Neural crest cell (in vitro differentiated cells): ENCODE data around the gene KREMEN2. TPM values are rescaled to one million over a fixed set of nuclear protein-coding genes. Genes with fewer than 3 reads are reported as not detected.

Experiments used
- DNase-seq: peaks from one replicate; pipeline ENCODE4 v3.0.0; 2021; ENCODE audit warnings: low read depth, mixed read lengths, low spot score
- H3K27ac Mint-ChIP-seq: one replicate; pipeline ENCODE4 v1.8.0; 2021; ENCODE audit warnings: mild to moderate bottlenecking, mixed read lengths; ENCODE audit not compliant: unreplicated experiment
- H3K27me3 Mint-ChIP-seq: 2 replicates; pipeline ENCODE4 v1.8.0; 2021; ENCODE audit warnings: low read depth, mild to moderate bottlenecking, mixed read lengths
- H3K36me3 Mint-ChIP-seq: 2 replicates; pipeline ENCODE4 v1.8.0; 2021; ENCODE audit warnings: low read depth, mild to moderate bottlenecking, mixed read lengths
- H3K4me1 Mint-ChIP-seq: 2 replicates; pipeline ENCODE4 v1.8.0; 2021; ENCODE audit warnings: mixed read lengths
- H3K4me3 Mint-ChIP-seq: one replicate; pipeline ENCODE4 v1.8.0; 2021; ENCODE audit warnings: mild to moderate bottlenecking, mixed read lengths
- H3K9me3 Mint-ChIP-seq: 2 replicates; pipeline ENCODE4 v1.8.0; 2021; ENCODE audit warnings: mixed read lengths
- total RNA-seq: library from RNA; stranded (reverse); gene quantifications from 2 replicates; pipeline ENCODE4 v1.2.1, GENCODE V29; 2021
- TF ChIP-seq, protein P1 (sequence below): fragments of 200-600 bp; sonication (generic); conservative IDR thresholded peaks from 2 replicates; pipeline ENCODE4 v1.5.0; 2021; ENCODE audit warnings: antibody characterized with exemption, mild to moderate bottlenecking

Gene KREMEN2
- total RNA-seq, 1 donor from 2014 or later = 1.0 TPM

DNA sequence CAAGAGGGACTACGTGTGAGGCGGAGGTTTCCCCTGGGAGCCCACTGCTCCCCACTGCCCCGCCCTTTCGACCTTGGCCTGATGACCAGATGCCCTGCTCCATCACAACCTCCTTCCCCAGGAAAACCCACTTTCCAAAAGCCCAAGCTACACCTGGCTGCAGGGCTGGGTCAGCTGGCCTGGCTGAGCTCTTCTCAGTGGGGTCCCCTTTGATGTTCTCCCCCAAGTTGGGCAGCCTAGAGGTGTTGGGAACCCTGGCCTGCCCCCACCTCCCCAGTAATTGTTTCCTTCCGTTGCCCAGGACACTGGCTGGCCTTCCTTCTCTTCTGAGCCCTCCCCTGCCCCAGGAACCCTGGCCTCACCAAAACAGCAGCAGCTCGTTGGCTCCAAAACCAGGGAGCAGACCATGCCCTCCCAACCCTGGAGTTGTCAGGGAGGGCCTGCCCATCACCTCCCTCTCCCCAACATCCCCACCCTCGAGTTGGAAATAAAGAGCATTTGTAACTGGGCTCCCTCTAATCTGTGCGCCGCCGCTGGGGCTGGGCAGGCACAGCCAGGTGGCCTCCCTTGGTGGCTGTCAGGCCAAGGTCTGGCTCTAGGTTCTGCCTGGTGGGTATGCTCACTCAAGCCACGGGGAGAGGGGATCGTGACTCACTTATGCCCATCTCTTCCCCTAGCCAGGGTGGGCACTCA lies 50.1 kb downstream of the KREMEN2 start:
- Mint-ChIP-seq H3K4me1 (peaks cover 4% of the 10 kb centered on the region), H3K4me3 (no peak overlapping the region), H3K27me3 (peaks cover 96% of the 10 kb centered on the region), H3K36me3 (no peaks in the 10 kb centered on the region), H3K27ac (no peak overlapping the region), H3K9me3 (no peaks in the 10 kb centered on the region)
- TF ChIP-seq, protein P1, sequence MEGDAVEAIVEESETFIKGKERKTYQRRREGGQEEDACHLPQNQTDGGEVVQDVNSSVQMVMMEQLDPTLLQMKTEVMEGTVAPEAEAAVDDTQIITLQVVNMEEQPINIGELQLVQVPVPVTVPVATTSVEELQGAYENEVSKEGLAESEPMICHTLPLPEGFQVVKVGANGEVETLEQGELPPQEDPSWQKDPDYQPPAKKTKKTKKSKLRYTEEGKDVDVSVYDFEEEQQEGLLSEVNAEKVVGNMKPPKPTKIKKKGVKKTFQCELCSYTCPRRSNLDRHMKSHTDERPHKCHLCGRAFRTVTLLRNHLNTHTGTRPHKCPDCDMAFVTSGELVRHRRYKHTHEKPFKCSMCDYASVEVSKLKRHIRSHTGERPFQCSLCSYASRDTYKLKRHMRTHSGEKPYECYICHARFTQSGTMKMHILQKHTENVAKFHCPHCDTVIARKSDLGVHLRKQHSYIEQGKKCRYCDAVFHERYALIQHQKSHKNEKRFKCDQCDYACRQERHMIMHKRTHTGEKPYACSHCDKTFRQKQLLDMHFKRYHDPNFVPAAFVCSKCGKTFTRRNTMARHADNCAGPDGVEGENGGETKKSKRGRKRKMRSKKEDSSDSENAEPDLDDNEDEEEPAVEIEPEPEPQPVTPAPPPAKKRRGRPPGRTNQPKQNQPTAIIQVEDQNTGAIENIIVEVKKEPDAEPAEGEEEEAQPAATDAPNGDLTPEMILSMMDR = no peak
- DNase-seq = no peak

DNA sequence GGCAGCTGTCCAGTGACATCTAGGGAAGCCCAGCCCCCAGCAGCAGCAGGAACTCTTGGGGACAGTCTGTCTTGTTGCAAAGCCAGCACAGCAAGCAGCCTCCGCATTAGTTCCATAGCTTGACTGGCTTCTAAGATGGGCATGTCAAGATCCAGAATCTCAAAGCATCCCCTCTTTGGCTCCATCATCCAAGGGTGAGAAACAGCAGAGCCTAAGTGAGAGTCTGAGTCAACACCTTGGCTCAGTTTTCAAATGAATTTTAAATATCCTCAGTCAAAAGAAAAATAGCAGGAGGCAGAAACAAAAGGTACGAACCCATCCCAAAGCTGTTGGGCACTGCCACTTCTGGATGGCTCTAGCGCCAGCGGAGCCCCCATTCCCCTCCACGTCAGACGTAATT lies 50.9 kb downstream of the KREMEN2 start:
- H3K9me3 Mint-ChIP-seq = no peaks in the 10 kb centered on the region
- peaks cover 6% of the 10 kb centered on the region for H3K4me1 Mint-ChIP-seq
- H3K36me3 Mint-ChIP-seq = no peaks in the 10 kb centered on the region
- DNase-seq = no peak
- TF ChIP-seq, protein P1 = no peak
- H3K4me3 Mint-ChIP-seq = peak overlapping the region; percentile 45
- peaks cover 95% of the 10 kb centered on the region for H3K27me3 Mint-ChIP-seq
- H3K27ac Mint-ChIP-seq = no peak overlapping the region

DNA sequence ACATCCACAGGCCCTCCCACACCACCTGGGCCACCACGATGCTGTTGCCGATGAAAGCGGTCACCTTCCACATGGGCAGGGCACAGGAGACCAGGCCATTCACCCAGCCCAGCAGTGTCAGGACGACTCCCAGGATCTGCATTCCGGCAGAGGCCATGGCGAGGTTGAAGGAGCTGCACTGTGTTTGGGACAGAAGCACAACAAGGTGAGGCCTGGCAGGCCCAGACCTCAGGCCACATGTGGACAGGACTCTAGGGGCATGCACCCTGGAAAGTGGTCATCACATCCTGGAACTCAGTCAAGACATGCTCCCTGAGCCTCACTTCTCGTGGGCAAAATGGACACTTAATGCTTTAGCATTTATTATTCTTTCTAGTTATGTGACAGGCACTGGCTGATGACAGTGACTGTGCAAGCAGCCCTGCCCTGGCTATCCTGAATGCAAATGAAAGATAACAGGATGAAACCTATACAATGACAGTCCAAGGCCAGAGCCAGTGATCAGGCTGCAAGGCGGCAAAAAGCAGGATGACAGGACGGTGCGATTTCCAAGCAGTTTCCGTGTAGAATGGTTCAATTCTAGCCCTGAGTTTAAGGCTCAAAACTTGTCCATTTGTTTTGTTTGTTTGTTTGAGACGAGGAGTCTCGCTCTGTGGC lies 51.9 kb downstream of the KREMEN2 start:
- peak overlapping the region; percentile 58 for H3K4me3 Mint-ChIP-seq
- H3K27me3 Mint-ChIP-seq = peaks cover 89% of the 10 kb centered on the region
- peaks cover 11% of the 10 kb centered on the region for H3K4me1 Mint-ChIP-seq
- no peak overlapping the region for H3K27ac Mint-ChIP-seq
- TF ChIP-seq, protein P1 = no peak
- H3K36me3 Mint-ChIP-seq = no peaks in the 10 kb centered on the region
- no peaks in the 10 kb centered on the region for H3K9me3 Mint-ChIP-seq
- no peak for DNase-seq

DNA sequence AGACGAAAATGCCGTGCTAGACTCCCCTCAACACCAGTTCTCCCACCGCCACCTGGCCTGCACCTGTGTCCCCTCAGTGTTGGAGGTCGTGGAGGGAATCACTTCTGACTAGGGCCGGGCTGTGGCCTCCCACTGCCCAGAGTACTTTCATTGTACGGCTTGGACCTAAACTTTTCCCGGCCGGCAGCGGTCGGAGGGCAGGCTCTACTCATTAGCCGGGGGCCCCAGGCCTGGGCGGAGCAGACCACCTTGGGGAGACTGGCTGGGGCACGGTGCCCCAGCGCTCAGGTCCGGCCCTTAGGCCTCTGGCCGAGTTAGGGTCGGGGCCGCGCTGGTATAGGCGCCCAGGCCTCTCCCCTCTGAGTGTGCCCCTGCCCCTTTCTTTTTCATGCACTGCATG lies 53.3 kb downstream of the KREMEN2 start:
- no peaks in the 10 kb centered on the region for H3K36me3 Mint-ChIP-seq
- H3K4me3 Mint-ChIP-seq = no peak overlapping the region
- H3K27me3 Mint-ChIP-seq = peaks cover 81% of the 10 kb centered on the region
- peaks cover 24% of the 10 kb centered on the region for H3K4me1 Mint-ChIP-seq
- TF ChIP-seq, protein P1 = no peak
- no peak for DNase-seq
- H3K9me3 Mint-ChIP-seq = no peaks in the 10 kb centered on the region
- no peak overlapping the region for H3K27ac Mint-ChIP-seq

Other genes with a start within 250 kb of the KREMEN2 start
- gene PRSS27, start 244.1 kb upstream of the KREMEN2 start, total RNA-seq = 5.3 and 7.8 TPM in 2 replicates
- gene SRRM2, start 211.6 kb upstream of the KREMEN2 start, total RNA-seq = 779 and 803 TPM in 2 replicates
- 249 and 261 TPM in 2 replicates for gene ELOB, start 187.0 kb upstream of the KREMEN2 start, total RNA-seq
- 0.23 and 0.39 TPM in 2 replicates for gene PRSS33, start 176.7 kb upstream of the KREMEN2 start, total RNA-seq
- gene PRSS41, start 165.8 kb upstream of the KREMEN2 start, total RNA-seq = not detected in 2 replicates
- not detected in 2 replicates for gene PRSS21, start 147.0 kb upstream of the KREMEN2 start, total RNA-seq
- not detected in 2 replicates for gene ZG16B, start 134.0 kb upstream of the KREMEN2 start, total RNA-seq
- gene PRSS22, start 106.1 kb upstream of the KREMEN2 start, total RNA-seq = not detected in 2 replicates
- 32.3 and 32.4 TPM in 2 replicates for gene FLYWCH2, start 81.1 kb upstream of the KREMEN2 start, total RNA-seq
- gene FLYWCH1, start 52.3 kb upstream of the KREMEN2 start, total RNA-seq = 26.4 and 26.7 TPM in 2 replicates
- gene PAQR4, start 5.1 kb downstream of the KREMEN2 start, total RNA-seq = 53.3 and 53.4 TPM in 2 replicates
- gene PKMYT1, start 16.2 kb downstream of the KREMEN2 start, total RNA-seq = 80.1 and 82.2 TPM in 2 replicates
- gene CLDN9, start 48.6 kb downstream of the KREMEN2 start, total RNA-seq = not detected in 2 replicates
- gene CLDN6, start 53.9 kb downstream of the KREMEN2 start, total RNA-seq = 0.47 and 0.55 TPM in 2 replicates
- gene TNFRSF12A, start 56.1 kb downstream of the KREMEN2 start, total RNA-seq = 3.1 and 3.5 TPM in 2 replicates
- 23.7 and 28.6 TPM in 2 replicates for gene HCFC1R1, start 59.7 kb downstream of the KREMEN2 start, total RNA-seq
- gene THOC6, start 59.8 kb downstream of the KREMEN2 start, total RNA-seq = 62.5 and 68.0 TPM in 2 replicates
- gene BICDL2, start 72.7 kb downstream of the KREMEN2 start, total RNA-seq = not detected in 2 replicates
- 0.64 and 0.96 TPM in 2 replicates for gene MMP25, start 82.3 kb downstream of the KREMEN2 start, total RNA-seq
- not detected in 2 replicates for gene IL32, start 101.4 kb downstream of the KREMEN2 start, total RNA-seq
- not detected in 2 replicates for gene ZSCAN10, start 135.0 kb downstream of the KREMEN2 start, total RNA-seq
- 19.7 and 21.1 TPM in 2 replicates for gene ZNF205, start 148.3 kb downstream of the KREMEN2 start, total RNA-seq
- gene ZNF213, start 170.8 kb downstream of the KREMEN2 start, total RNA-seq = 14.9 and 15.9 TPM in 2 replicates
- gene OR1F1, start 223.9 kb downstream of the KREMEN2 start, total RNA-seq = 0.35 TPM in 1 of 2 replicates, not detected in the other